Activated CD4-positive, alpha-beta T cell treated with anti-CD3 and anti-CD28 coated beads, Interleukin-2, Interleukin-6, amounts not matched to agents 100 ng/mL and 50 ng/mL, durations not matched to agents 16 hours and 8 hours (primary cell): ENCODE measurements around the gene KRT6C.
A peak's percentile ranks its signal among the peaks of the same experiment; 100 is the strongest.
"Not testable (repeated sequence)": the region's sequence is repeated elsewhere in the genome, so short reads cannot be mapped to it uniquely, and the experiment has no call there.

Experiments used
- DNase-seq: peaks from one replicate; pipeline ENCODE4 v3.0.0-alpha.2; 2020

Gene KRT6C

DNA sequence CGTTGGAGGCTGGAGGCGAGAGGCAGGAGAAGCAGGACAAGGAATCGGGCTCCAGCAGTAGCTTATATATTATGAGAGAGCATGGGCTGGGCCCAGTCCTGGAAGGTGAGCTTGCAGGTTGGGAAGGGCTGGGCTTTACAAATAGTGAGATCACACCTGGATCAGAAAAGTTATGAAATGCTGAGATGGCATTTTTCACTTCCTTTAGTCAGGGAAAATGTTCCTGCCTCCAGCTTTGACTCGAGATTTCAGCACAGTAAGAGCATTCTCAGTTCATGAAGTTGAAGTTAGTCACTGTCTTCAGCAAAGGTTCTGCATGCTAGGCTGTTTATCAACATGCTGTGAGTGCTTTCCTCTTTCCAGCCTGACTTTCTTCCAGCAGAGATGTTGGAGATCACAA lies at the start of gene KRT6C:
Gene KRT6C (minus strand): TSS at position 38 of the 400 bp plus-strand sequence. CDS start 68 bp downstream, outside the sequence.
- DNase-seq: no peak

DNA sequence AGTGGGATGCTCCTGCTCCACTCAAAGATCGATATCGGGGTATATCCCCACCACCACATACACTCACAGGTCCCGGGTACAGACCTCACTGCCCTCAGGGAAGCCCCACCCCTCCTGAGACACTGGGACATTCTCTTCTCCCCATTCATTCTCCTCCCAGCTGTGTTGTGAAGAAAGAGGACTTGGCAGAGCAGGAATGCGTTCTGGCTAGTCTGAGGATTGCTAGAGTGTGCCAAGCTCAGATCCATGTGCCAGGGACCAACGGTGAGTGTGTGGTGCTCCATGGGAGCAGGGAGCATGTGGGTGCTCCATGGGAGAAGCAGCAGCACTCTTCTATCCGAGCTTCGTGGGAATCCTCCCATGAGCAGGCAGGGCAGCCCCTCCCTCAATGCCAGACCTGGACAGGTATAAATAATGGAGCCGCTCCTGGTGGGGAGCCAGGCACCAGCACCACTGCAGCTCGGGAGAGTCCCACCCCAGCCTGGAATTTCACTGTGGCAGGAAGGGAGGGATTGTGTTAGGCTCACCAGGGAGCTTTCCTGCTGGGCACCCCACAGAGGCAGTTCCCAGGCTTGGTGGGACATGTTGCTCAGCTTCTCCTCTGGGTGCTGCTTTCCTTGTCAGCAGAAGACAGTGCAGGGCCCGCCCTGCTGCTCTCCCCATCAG lies 48.9 kb upstream of the KRT6C start:
- no peak for DNase-seq

DNA sequence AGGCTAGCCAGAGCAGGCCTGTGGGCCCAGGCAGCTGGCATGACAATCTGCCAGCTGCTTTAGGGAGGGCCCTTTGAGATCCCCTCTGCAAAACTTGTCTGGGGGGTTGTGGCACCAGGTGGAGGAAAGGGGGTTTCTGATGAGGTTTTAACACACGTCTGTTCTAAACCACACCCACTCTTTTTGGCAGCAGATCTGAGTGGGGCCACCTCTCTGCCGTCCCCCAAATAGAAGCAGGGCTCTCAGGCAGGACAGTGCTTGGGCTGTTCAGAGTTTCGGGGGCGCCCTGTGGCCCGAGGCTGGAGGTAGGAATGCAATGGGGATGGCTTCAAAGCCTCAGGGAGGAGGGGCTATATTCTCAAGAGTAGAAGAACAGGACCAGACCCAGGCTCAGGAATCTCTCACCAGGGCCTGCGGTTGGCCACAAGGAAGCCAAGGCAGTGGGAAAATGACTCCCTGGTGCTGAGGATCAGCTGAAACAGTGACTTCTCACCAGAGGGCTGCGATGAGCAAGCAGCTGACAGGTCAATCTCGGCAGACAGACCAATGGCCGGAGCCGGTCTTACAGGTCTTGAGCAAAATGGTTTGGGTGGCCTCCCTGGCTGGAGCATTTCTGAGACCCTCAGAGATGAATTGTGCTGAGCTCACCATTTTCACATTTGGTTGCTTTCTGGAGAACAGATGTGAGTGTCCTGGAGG lies 48.1 kb upstream of the KRT6C start:
- no peak for DNase-seq

DNA sequence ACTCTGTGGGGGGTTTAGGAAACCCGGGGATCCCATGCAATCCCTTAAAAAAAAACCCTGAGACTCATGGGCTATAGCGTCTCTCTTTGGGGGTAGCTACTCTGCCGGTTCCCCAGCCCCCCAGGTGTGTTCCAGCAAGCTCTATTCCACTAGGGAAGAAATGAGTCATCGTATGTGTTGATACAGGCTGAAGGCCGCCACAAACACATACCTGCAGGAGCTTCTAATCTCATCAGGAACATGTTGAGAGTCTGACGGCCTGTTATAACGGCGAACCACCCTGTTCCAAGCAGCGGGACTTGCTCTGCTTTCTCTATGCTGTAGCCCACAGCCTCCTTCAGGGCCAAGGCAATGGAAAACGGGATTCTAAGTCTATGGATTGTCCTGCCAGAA lies 47.6 kb upstream of the KRT6C start:
- DNase-seq: no peak

DNA sequence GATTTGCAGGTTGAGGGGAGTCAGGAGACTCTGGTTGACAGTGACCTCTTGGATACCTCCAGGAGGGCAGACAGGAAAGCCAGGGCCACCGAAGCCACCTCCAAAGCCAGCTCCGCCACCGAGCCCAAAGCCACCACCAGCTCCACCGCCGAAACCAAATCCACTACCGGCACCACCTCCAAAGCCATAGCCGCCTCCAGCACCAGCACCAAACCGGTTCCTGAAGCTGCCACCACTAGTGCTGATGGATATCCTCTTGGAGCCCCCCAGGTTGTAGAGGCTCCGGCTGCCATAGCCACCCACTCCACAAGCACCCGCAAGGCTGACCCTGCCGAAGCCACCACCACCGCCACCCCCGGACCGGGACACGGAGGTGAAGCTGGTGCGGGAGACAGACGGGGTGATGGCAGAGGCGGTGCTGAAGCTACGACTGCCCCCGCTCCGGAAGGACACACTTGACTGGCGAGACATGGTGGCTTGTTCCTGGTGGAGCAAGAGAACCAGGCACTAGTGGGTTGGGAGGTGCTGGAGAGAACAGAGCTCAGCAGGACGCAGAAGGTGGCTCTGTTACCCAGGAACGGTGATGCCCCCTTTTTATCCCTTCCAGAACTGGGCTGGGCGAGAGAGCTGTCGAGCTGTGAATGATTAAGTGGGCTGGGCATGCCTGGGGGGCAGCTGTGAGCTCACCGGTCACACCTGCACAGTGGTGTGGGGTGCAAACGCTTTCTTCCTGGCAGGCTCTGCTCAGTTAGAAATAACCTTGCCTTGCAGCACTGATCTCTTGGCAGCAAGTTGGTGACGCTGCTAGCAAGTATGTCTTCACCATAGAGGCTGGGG lies 46.4 kb upstream of the KRT6C start, which contains the start of gene KRT5:
Gene KRT5 (minus strand): TSS at position 569 of the 837 bp plus-strand sequence. CDS start 98 bp downstream, at position 471.
- DNase-seq: no peak

DNA sequence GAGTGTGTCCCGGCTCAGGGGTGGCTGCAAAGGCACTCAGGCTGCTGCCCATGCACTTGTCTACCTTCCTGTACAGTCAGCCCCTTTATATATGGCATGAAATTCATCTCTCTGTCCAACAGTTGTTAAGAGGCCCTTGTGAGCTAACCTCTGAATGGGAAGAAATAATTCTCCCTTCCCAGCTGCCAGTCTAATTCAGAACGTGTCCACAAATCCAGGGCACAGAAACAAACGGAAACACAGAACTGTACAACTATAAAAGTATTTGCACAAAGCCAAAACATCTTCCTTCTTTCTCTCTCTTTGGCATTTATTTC lies 45.7 kb upstream of the KRT6C start:
- DNase-seq: no peak

DNA sequence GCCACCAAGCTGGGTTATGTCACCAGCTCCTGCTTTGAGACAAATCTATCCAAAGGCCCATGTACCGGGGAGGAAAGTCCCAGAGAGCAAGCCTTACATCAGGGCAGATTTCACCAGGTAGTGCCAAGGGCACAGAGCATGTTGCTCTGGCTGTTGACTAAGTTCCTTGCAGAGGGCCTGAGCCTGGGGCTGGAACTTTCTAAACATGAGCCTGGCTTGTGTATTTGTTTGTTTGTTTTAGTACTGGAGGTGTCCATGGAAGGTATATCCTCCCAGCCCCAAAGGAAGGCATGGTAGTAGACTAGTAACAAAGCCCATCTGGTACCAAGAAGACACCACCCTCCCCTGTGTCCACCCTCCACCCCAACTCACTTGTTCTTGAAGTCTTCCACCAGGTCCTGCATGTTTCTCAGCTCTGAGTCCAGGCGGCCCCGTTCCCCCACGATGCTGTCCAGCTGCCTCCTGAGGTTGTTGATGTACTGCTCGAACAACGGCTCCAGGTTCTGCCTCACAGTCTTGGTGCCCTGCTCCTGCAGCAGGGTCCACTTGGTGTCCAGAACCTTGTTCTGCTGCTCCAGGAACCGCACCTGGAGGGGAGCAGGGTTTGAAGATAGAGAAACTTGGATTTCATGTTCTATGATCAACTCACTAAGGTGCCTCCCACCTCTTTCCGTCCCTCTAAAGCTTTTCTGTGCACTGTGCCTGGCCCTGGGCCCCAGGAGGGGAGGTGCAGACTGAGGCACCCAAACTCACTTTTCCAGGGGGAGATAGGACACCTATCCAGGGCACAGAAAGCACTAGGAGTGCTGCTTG lies 45.2 kb upstream of the KRT6C start:
- DNase-seq: no peak

DNA sequence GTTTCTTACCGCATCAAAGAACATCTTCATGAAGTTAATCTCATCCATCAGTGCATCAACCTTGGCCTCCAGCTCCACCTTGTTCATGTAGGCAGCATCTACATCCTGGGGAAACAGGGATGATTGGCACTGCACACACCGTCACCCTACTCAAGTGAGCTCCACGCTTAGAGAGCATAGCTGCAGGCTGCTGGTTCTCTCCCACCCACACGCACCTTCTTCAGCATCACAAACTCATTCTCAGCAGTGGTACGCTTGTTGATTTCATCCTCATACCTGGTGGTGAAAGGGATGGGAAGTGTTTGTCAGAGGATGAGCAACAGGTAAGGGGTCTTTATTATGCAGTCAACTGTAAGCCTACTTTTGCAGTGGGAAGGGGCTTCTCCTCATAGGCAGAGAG lies 44.3 kb upstream of the KRT6C start:
- DNase-seq: no peak

DNA sequence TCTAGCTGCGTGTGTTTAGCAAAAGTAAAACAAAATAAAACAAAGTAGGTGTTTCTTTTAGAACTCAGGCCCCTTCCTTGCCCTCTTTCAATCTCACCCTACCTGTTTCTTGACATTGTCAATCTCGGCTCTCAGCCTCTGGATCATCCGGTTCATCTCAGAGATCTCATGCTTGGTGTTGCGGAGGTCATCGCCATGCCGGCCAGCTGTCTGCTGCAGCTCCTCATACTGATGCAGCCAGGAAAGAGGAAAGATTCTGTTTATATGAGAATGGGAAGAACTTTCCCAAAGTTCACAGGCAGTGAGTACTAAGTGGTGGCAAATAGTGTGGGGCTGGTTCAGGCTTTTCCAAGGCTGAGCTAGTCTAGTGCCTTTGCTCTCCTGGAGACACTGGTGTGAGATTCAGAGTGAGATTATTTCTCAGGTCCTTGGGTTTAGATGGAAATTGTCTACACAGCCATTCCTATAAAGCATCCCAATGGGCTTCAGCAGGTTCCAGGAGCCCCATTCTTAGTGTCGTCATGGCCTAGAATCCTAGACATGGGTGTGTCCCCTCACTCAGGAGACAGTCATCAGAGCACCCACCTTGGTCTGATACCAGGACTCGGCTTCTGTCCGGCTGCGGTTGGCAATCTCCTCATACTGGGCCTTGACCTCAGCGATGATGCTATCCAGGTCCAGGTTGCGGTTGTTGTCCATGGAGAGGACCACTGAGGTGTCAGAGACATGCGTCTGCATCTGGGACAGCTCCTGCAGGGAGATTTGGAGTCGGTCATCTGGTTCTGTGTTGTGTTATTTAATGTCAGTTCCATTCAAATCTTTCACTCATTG lies 43.6 kb upstream of the KRT6C start:
- DNase-seq: no peak

DNA sequence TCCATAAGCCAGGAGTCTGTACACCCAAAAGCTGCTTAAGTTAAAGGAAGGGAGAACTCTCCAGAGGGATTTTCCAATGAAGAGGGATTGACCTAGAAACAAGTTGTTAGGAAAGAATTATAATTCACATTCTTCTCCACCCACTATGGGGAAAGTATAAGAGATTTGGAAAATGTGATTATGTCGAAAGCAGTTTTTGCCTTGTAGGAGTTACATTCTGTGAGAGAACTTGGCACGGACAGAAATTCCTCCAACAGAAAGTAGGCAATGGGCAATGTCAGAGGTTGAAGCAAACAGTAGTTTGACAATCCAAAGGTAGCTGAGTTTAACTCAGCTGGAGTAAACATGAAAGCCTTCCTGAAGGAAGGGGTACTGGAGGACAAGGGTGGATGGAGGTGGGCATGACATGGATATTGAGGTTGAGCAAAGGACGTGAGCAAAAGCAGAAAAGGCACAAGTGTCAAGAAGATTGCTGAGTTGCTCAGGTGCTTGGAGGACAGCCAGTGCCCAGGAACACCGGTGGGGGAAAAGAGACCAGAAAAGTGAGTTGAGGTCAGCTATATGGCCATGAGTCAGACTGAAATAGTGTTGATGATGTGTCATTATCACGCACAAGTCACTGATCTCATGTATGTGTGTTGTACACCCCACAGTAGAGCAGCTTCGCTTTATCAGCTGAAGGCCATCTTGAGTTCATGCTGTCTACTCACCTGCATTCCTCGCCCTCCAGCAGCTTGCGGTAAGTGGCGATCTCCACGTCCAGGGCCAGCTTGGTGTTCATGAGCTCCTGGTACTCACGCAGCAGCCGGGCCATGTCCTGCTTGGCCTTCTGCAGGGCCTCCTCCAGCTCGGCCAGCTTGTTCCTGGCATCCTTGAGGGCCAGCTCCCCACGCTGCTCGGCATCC lies 42.6 kb upstream of the KRT6C start:
- DNase-seq: no peak

DNA sequence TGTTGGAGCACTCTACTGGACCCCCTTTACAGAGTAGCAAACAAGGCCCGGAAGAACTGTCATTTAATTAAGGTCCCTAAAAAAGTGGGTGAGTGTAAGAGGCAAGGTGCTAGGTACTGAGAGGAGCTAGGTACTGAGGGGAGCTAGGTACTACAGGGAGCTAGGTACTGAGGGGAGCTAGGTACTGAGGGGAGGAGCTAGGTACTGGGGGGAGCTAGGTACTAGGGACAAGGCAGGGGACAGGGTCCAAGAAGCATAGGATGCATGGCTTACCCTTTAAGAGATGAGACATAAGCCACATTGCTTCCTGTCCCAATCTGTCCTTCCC lies 41.7 kb upstream of the KRT6C start:
- DNase-seq: no peak

DNA sequence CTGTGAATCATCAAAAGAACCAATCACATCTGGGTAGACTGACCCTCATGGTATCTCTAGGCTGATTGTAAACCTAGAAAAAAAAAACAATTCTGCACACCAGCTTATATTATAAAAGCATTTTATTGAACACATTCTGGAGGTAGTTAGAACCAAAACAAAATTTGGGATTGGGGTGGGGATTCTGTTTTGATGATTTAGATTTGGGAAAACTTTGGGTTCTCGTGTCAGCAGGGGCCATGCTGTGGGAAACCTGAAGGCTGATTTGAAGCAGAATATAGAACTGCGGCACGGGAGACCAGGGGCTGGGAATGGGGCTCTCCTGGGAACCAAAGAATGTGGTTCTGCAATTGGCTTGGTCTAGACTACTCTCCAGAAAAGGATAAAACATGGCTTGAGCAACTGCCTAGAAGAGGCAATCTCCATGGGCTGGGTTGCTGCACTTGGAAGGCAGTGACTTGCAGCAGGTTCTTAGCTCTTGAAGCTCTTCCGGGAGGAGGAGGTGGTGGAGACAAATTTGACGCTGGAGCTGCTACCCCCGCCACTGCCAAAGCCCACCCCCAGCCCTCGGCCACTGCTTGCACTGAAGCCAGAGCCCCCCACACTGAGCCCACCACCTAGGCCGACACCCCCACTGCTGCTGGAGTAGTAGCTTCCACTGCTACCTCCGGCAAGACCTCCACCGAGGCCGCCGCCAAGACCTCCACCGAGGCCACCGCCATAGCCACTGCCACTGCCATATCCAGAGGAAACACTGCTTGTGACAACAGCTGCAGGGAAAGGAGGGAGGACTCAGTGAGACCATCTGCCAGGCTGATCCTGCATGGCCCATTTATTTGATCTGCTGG lies 41.1 kb upstream of the KRT6C start:
- DNase-seq: no peak

DNA sequence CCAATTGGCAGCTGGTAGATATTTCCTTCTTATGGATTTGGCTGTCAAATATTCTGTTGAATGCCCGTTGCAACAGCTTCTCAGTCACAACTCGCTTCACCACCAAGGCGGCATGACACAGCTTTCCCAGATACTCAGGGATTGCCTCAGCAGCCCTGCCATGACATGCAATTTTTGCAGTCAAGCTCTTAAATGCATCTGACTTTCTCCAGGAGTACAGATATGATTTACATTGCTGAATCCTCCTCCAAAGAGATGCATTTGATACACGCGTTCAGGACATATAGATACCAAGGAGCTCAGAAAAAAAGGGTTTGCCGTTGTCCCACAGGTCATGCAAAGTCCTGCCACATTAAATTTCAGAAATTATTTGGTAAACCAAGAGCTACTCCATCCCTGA lies 40.1 kb upstream of the KRT6C start:
- DNase-seq: no peak

DNA sequence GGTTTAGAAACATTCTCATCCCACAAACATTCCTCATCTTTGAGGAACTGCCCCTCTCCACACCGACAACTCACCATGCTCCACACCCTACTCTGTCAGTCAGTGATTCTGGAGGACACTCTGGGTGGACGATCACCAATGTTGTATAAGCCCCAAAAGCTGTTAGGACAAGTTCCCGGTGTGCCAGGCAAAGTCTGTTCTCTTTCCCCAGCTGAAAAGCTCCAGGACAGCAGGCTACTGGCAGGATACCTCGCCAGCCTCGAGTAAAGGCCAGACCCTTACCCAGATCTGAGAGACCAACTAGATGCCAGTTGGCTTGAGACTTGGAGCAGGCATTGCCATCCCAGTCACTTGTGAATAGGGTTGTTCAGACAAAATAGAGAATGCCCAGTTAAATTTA lies 34.6 kb upstream of the KRT6C start:
- no peak for DNase-seq

DNA sequence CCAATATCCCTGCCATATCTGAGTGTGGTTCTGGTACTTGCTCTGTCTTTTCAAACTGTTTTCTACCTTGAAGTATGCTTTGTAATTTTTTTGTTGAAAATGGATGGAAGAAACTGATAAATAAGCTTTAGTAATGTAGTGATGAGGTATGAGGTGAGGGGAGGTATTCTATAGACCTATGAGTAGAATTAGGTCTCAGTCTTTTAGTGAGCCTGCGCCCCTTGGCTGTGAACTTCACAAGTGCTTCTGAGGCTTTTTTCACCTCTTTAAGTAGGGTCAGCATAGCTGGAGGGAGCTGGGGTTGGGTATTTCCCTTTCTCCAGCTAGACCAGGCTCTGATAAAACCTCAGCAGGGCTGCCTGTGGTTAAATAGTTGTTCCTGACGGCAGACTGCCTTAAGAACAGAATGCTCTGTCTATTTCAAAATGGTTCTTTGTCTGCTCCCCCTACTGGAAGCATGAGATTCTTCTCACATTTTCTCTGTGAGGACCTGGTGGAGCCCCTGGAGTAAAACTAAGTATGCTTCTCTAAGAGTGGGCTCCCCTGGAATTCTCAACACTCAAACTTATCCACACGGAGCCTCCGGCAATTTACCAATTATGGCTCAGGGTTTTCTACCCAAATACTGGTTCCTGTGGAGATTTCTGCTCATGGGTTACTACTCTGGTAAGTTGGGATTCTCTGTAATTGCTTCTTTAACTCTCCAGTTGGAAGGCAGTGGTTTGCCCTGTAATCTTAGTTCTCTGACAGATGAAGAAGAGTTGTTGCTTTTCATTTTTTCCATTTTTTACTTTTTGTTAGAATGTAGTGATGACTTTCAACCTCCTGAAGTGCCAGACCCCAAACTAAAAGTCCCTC lies 33.5 kb upstream of the KRT6C start:
- peak; percentile 13 for DNase-seq

DNA sequence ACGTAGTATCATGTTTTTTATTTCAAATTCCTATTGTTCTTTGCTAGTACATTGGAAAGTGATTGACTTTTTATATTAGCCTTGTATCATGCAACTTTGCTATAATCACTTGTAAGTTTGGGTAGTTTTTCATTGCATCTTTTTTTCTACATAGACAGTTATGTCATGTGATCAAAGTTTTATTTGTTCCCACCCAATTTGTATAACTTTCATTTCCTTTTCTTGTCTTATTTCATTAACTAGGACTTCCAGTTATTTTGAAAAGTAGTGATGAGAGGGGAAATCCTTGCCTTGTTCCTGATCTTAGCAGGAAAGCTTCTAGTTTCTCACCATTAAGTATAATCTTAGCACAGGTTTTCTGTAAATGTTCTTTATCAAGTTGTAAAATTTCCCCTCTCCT lies 29.3 kb upstream of the KRT6C start:
- no peak for DNase-seq

DNA sequence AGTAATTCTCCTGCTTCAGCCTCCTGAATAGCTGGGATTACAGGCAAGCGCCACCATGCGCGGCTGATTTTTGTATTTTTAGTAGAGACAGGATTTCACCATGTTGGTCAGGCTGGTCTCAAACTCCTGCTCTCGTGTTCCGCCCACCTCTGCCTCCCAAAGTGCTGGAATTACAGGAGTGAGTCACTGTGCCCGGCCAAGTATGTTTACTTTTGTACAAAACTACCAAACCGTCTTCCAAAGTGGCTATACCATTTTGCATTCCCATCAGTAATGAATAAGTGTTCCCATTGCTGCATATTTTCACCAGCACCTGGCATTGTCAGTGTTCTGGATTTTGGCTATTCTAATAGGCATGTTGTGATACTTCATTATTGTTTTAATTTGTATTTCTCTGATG lies 27.9 kb upstream of the KRT6C start:
- DNase-seq: no peak

DNA sequence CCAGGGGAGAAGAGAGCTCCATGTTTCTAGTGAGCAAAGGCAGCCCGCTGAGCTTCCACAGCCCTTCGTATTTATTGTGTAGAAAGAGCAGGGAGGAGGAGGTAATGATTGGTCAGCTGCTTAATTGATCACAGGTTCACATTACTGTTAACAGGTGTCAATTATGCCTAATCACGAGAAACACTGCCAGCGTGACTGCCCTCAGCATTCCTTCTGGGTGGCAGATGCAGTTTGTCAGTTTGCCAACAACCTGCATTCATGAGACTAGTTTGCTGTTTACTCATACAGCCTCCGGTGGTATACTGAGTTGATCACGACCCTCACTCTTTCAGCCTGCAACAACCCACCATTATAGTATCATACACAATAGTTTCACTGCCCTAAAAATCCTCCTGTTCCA lies 27.0 kb upstream of the KRT6C start:
- not testable (repeated sequence) for DNase-seq
